HepG2 (cell line): Measurements from ENCODE around the gene CD40.

Experiments
- CTCF ChIP-seq: sonication (generic); formaldehyde crosslinking; IDR thresholded peaks from 2 replicates; pipeline ENCODE4 v1.5.0; 2020; ENCODE audit warnings: mild to moderate bottlenecking, missing genetic modification reagents, moderate library complexity
- DMAP1 ChIP-seq: IDR thresholded peaks from 2 replicates; pipeline ENCODE4 v1.6.1; 2016
- HOXA9 ChIP-seq: sonication (generic); formaldehyde crosslinking; IDR thresholded peaks from 2 replicates; pipeline ENCODE4 v1.8.1; 2022; ENCODE audit warnings: missing genetic modification reagents, mild to moderate bottlenecking, moderate library complexity, borderline replicate concordance
- HOXD1 ChIP-seq: sonication (generic); formaldehyde crosslinking; IDR thresholded peaks from 2 replicates; pipeline ENCODE4 v1.5.0; 2020; ENCODE audit warnings: missing genetic modification reagents
- TAF15 ChIP-seq: fragments of 200-400 bp; formaldehyde crosslinking; IDR thresholded peaks from one replicate; pipeline ENCODE4 v1.6.1; 2018; ENCODE audit warnings: mild to moderate bottlenecking, low read depth, low read length; ENCODE audit not compliant: poor library complexity, severe bottlenecking

GRCh38 chr20:46083101-46083500 is 35.0 kb upstream of the CD40 start:
- TF ChIP-seq HOXA9 (CRISPR knock-in tag) (no peak), CTCF (no peak), TAF15 (no peak), DMAP1 (CRISPR knock-in tag) (no peak), HOXD1 (CRISPR knock-in tag) (no peak)
